ENCODE results near the gene SERPING1.

The SERPING1 gene

GRCh38 chr11:57656885-57657193 is 59.4 kb downstream of the SERPING1 start:
- no peak for DNase-seq

- peak; percentile 99 for DNase-seq
These were observed 59.9 kb downstream of the SERPING1 start, which contains the start of gene CLP1 for GRCh38 chr11:57657194-57658022. CLP1 (plus strand) TSS chr11:57657762; CDS start chr11:57659477, 1,715 bp downstream.

GRCh38 chr11:57658023-57658361 is 60.5 kb downstream of the SERPING1 start:
- DNase-seq, result no peak

DNA sequence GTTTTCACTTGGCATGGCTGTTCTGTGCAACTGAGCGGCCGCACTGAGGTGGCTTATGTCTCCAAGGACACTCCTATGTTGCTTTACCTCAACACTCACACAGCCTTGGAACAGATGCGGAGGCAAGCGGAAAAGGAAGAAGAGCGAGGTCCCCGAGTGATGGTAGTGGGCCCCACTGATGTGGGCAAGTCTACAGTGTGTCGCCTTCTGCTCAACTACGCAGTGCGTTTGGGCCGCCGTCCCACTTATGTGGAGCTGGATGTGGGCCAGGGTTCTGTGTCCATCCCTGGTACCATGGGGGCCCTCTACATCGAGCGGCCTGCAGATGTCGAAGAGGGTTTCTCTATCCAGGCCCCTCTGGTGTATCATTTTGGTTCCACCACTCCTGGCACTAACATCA is 62.2 kb downstream of the SERPING1 start:
- no peak for DNase-seq

DNA sequence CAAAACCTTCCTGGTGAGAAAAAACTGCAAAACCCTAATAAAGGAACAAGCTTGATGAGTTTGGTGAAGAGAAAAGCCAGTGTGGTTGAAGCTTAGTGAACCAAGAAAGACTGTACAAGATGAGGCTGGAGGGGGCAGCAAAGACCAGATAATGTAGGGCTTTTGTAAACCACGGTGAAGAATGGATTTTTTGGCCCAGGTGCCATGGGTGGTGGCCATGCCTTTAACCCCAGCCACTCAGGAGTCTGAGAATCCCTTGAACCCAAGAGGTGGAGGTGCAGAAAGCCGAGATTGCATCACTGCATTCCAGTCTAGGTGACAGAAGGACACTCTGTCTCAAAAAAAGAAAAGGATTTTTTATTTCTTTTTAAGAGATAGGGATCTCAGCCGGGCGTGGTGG is 65.4 kb downstream of the SERPING1 start:
- DNase-seq, result no peak

- no peak for DNase-seq
These were observed 66.5 kb downstream of the SERPING1 start for GRCh38 chr11:57663975-57664374.

Data from activated CD8-positive, alpha-beta memory T cell treated with anti-CD3 and anti-CD28 coated beads for 24 hours (primary cell).